Upper lobe of left lung (tissue), 6 donors: ENCODE measurements around the gene PEX11G. TPM values are rescaled to one million over a fixed set of nuclear protein-coding genes. Genes with fewer than 3 reads are reported as not detected.

ENCODE experiments used
- ATAC-seq, 2 donors: fragments of 200-7000 bp; cut with Tn5 transposase; one replicate each; pipeline ENCODE4 v1.9.1; 2022; ENCODE audit warnings: mild to moderate bottlenecking in 2 of 2, moderate library complexity in 2 of 2; ENCODE audit not compliant: low FRiP score in 2 of 2
- DNase-seq, 2 donors: peaks; one replicate each; pipeline ENCODE4 v3.0.0-alpha.2; 2019 to 2020
- H3K27ac ChIP-seq, 4 donors: fragments of 200-600 bp; sonication (generic); one replicate each; pipeline ENCODE4 v1.5.1; 2016 to 2019
- H3K27me3 ChIP-seq, 4 donors: fragments of 200-600 bp; sonication (generic); one replicate each; pipeline ENCODE4 v1.5.1; 2017 to 2019
- H3K36me3 ChIP-seq, 4 donors: fragments of 200-600 bp; sonication (generic); one replicate each; pipeline ENCODE4 v1.5.1; 2016 to 2019
- H3K4me1 ChIP-seq, 4 donors: fragments of 200-600 bp; sonication (generic); one replicate each; pipeline ENCODE4 v1.5.1; 2018 to 2019
- H3K4me3 ChIP-seq, 4 donors: fragments of 200-600 bp; sonication (generic); one replicate each; pipeline ENCODE4 v1.5.1; 2017 to 2019; ENCODE audit warnings: mild to moderate bottlenecking in 2 of 4, moderate library complexity in 1 of 4
- H3K9me3 ChIP-seq, 4 donors: fragments of 200-600 bp; sonication (generic); one replicate each; pipeline ENCODE4 v1.5.1; 2018 to 2019
- EP300 ChIP-seq, 4 donors: sonication (generic); formaldehyde crosslinking; IDR thresholded peaks; one replicate each; pipeline ENCODE4 v1.5.1; 2017; ENCODE audit warnings: antibody characterized with exemption in 4 of 4, control low read depth in 2 of 4
- POLR2A ChIP-seq, 4 donors: fragments of 450-650 bp; IDR thresholded peaks; one replicate each; pipeline ENCODE4 v1.5.1; 2016 to 2017; ENCODE audit warnings: antibody characterized with exemption in 4 of 4, mild to moderate bottlenecking in 2 of 4
- POLR2AphosphoS5 ChIP-seq, 2 donors: sonication (generic); formaldehyde crosslinking; IDR thresholded peaks; one replicate each; pipeline ENCODE4 v1.5.1; 2017; ENCODE audit warnings: antibody characterized with exemption in 2 of 2
- WGBS, 2 donors: methylation state at CpG; one replicate each; pipeline ENCODE4 v1.1.5; 2017 to 2018; 5-methylcytosine and 5-hydroxymethylcytosine counted together
- total RNA-seq, 6 donors: library from RNA; depleted of rRNA in 4 of 6; stranded (reverse); fragments of >200 nt in 4 of 6; gene quantifications; one replicate each; pipeline versions ENCODE4 v1.1.0 to v1.2.1, GENCODE V29; 2016 to 2021
- TF ChIP-seq, protein P1 (sequence below), 6 experiments: fragments of 450-650 bp in 4 of 6; fragments of 200-600 bp in 2 of 6; sonication (generic) in 2 of 6; IDR thresholded peaks; one replicate each; pipeline ENCODE4 v1.5.1; 2016 to 2019; ENCODE audit warnings: antibody characterized with exemption in 6 of 6
- donor health status: DM: no; HTN: no; CAD: no; lungs with moderate emphysema.
- donor health status: DM: no; HTN: yes; CAD: no; lungs with severe emphysema.

PEX11G gene
- total RNA-seq, 6 donors from 2014 or later: 2.3 to 9.1 (median 5.4) TPM

DNA sequence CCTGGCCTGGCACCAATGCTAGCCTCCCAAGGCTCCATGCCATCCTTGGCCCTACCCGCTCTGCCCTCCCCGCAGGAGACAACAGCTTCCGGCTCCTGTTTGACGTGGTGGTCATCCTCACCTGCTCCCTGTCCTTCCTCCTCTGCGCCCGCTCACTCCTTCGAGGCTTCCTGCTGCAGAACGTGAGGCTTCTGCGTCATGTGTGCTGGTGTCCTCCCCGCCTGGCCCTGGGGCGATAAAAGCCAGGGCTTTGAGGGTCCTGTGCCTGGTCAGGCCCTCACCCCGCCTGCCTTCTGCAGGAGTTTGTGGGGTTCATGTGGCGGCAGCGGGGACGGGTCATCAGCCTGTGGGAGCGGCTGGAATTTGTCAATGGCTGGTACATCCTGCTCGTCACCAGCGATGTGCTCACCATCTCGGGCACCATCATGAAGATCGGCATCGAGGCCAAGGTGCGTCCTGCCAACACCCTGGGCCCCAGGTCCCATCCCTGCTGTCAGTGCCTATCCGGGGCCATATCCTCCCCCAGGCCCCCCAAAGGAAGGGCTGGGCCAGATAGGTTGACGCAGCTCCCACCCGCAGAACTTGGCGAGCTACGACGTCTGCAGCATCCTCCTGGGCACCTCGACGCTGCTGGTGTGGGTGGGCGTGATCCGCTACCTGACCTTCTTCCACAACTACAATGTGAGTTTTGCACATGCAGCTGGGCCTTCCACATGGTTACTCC is 39.8 kb upstream of the PEX11G start:
- WGBS, 2 donors: 94 to 97% methylated on average over 20 to 29 of the region's 32 CpGs
- Histone ChIP-seq H3K36me3 (peaks cover 7 to 67% (median 54%) of the 10 kb centered on the region in 4 donors), H3K27ac (no peak overlapping the region), H3K9me3 (no peaks in the 10 kb centered on the region), H3K27me3 (no peaks in the 10 kb centered on the region), H3K4me3 (no peak overlapping the region), H3K4me1 (peaks cover 8 to 19% (median 10%) of the 10 kb centered on the region in 4 donors)
- no peak for ATAC-seq
- no peak for DNase-seq
- TF ChIP-seq POLR2A (IDR thresholded peaks at IDR 0.05) (no peak), EP300 (IDR thresholded peaks at IDR 0.05) (no peak), POLR2AphosphoS5 (IDR thresholded peaks at IDR 0.05) (no peak)
- TF ChIP-seq, protein P1, sequence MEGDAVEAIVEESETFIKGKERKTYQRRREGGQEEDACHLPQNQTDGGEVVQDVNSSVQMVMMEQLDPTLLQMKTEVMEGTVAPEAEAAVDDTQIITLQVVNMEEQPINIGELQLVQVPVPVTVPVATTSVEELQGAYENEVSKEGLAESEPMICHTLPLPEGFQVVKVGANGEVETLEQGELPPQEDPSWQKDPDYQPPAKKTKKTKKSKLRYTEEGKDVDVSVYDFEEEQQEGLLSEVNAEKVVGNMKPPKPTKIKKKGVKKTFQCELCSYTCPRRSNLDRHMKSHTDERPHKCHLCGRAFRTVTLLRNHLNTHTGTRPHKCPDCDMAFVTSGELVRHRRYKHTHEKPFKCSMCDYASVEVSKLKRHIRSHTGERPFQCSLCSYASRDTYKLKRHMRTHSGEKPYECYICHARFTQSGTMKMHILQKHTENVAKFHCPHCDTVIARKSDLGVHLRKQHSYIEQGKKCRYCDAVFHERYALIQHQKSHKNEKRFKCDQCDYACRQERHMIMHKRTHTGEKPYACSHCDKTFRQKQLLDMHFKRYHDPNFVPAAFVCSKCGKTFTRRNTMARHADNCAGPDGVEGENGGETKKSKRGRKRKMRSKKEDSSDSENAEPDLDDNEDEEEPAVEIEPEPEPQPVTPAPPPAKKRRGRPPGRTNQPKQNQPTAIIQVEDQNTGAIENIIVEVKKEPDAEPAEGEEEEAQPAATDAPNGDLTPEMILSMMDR (IDR thresholded peaks at IDR 0.05): no peak

DNA sequence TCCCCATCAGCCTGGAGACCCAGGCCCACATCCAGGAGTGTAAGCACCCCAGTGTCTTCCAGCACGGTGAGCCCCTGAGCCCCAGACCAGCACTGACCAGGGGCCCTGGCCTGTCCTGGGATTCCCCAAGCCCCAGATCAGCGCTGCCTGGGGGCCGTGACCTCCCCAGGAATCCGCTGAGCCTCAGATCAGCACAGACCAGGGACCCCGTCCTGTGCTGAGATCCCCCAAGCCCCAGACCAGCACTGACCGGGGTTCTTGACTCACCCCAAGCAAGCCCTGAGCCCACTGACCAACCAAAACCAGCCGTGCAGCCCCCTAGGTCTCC is 39.3 kb upstream of the PEX11G start:
- Histone ChIP-seq H3K4me1 (peaks cover 8 to 19% (median 10%) of the 10 kb centered on the region in 4 donors), H3K36me3 (peaks cover 7 to 67% (median 54%) of the 10 kb centered on the region in 4 donors), H3K27me3 (no peaks in the 10 kb centered on the region), H3K9me3 (no peaks in the 10 kb centered on the region), H3K27ac (no peak overlapping the region), H3K4me3 (no peak overlapping the region)
- TF ChIP-seq POLR2AphosphoS5 (IDR thresholded peaks at IDR 0.05) (no peak), POLR2A (IDR thresholded peaks at IDR 0.05) (no peak), EP300 (IDR thresholded peaks at IDR 0.05) (no peak)
- TF ChIP-seq, protein P1 (IDR thresholded peaks at IDR 0.05): no peak
- no peak for ATAC-seq
- DNase-seq: peak in 1 of 2 donors; percentile 58
- 92 to 94% methylated on average over 2 to 7 of the region's 7 CpGs for WGBS, 2 donors

DNA sequence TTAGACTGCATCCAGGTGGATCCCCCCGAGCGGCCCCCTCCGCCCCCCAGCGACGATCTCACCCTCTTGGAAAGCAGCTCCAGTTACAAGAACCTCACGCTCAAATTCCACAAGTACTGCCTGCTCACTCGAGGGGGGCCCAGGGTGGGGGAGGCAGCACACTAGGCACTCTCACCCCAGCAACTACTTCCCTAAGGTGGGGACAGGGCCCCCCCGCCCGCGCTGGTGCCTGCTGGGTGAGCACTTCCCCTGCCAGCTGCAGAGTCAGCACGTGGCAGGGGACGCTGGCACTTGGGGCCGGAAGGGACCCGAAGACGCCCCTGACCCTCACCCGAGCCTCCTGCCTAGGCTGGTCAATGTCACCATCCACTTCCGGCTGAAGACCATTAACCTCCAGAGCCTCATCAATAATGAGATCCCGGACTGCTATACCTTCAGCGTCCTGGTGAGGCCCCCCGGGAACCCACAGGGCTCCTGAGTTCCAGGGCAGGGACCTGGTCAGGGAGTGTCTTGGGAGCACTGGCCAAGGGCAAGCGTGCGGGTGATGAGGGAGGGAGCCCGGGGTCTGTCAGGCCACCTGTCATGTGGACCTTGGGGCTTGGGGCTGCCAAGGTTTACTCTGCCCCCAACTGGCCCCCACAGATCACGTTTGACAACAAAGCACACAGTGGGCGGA is 38.8 kb upstream of the PEX11G start:
- DNase-seq (peak; percentile 60 to 86), ATAC-seq (peak in 1 of 2 donors; percentile 59)
- Histone ChIP-seq H3K4me1 (peaks cover 12 to 21% (median 13%) of the 10 kb centered on the region in 4 donors), H3K27me3 (no peaks in the 10 kb centered on the region), H3K36me3 (peaks cover 7 to 67% (median 54%) of the 10 kb centered on the region in 4 donors), H3K9me3 (no peaks in the 10 kb centered on the region), H3K27ac (no peak overlapping the region), H3K4me3 (no peak overlapping the region)
- WGBS, 2 donors: 75 to 90% methylated on average over 15 to 21 of the region's 25 CpGs
- TF ChIP-seq EP300 (IDR thresholded peaks at IDR 0.05) (no peak), POLR2A (IDR thresholded peaks at IDR 0.05) (no peak), POLR2AphosphoS5 (IDR thresholded peaks at IDR 0.05) (no peak)
- TF ChIP-seq, protein P1 (IDR thresholded peaks at IDR 0.05): no peak

DNA sequence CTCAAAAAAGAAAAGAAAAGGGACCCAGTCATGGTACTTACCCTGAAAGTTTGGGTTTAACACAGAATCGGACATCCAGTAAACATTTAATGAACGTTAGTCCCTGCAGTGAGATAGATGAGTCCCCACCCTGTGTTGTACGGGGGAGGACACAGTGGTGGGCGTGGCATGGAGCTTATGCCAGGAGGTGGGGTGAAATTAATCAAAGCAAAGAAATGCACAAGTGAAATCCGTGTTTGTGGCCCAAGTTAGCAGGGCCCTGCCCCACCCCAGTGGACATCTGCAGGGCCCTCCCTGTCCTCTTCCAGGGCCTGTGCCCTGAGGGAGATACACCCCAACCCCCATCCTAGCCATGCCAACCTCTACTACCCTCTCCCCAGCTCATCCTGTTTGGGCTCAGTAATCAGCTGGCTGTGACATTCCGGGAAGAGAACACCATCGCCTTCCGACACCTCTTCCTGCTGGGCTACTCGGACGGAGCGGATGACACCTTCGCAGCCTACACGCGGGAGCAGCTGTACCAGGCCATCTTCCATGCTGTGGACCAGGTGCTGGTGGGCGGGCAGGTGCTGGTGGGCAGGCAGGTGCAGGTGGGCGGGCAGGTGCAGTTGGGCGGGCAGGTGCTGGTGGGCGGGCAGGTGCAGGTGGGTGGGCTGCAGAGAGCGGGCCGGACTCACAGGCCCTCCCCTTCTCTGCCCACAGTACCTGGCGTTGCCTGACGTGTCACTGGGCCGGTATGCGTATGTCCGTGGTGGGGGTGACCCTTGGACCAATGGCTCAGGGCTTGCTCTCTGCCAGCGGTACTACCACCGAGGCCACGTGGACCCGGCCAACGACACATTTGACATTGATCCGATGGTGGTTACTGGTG is 37.5 kb upstream of the PEX11G start:
- Histone ChIP-seq H3K36me3 (peaks cover 7 to 63% (median 52%) of the 10 kb centered on the region in 4 donors), H3K27ac (no peak overlapping the region), H3K4me3 (no peak overlapping the region), H3K9me3 (no peaks in the 10 kb centered on the region), H3K4me1 (peaks cover 18 to 28% (median 20%) of the 10 kb centered on the region in 4 donors), H3K27me3 (no peaks in the 10 kb centered on the region)
- no peak for DNase-seq
- no peak for ATAC-seq
- 72 to 90% methylated on average over 8 to 31 of the region's 31 CpGs for WGBS, 2 donors
- no peak for TF ChIP-seq POLR2A (IDR thresholded peaks at IDR 0.05)
- TF ChIP-seq EP300 (IDR thresholded peaks at IDR 0.05): no peak
- TF ChIP-seq, protein P1 (IDR thresholded peaks at IDR 0.05): no peak
- TF ChIP-seq POLR2AphosphoS5 (IDR thresholded peaks at IDR 0.05): no peak
